RWPE1 (cell line): Measurements from ENCODE around the gene ZNF30.
"Not testable (repeated sequence)": the region's sequence is repeated elsewhere in the genome, so short reads cannot be mapped to it uniquely, and the experiment has no call there.

Source experiments
- CTCF ChIA-PET: fragments of 350-600 bp; sonication (Branson Sonifier 250); formaldehyde crosslinking; extraction: SDS; loops from one replicate; lab custom pipeline; 2021; lab: Yijun Ruan, JAX
- POLR2A ChIA-PET: fragments of 400-600 bp; formaldehyde crosslinking; extraction: SDS; loops from one replicate; lab custom pipeline; 2020; ENCODE audit warnings: antibody characterized with exemption; ENCODE audit not compliant: low non-redundant PET; lab: Yijun Ruan, JAX
- DNase-seq: peaks from one replicate; pipeline ENCODE4 v3.0.0; 2012; ENCODE audit warnings: low spot score
- H3K27ac ChIP-seq: fragments of 450-650 bp; 2 replicates; pipeline ENCODE4 v1.5.1; 2017
- TF ChIP-seq, protein P1 (sequence below): fragments of 450-650 bp; conservative IDR thresholded peaks from 2 replicates; pipeline ENCODE4 v1.5.1; 2017; ENCODE audit warnings: low read depth, mild to moderate bottlenecking

The ZNF30 gene

DNA sequence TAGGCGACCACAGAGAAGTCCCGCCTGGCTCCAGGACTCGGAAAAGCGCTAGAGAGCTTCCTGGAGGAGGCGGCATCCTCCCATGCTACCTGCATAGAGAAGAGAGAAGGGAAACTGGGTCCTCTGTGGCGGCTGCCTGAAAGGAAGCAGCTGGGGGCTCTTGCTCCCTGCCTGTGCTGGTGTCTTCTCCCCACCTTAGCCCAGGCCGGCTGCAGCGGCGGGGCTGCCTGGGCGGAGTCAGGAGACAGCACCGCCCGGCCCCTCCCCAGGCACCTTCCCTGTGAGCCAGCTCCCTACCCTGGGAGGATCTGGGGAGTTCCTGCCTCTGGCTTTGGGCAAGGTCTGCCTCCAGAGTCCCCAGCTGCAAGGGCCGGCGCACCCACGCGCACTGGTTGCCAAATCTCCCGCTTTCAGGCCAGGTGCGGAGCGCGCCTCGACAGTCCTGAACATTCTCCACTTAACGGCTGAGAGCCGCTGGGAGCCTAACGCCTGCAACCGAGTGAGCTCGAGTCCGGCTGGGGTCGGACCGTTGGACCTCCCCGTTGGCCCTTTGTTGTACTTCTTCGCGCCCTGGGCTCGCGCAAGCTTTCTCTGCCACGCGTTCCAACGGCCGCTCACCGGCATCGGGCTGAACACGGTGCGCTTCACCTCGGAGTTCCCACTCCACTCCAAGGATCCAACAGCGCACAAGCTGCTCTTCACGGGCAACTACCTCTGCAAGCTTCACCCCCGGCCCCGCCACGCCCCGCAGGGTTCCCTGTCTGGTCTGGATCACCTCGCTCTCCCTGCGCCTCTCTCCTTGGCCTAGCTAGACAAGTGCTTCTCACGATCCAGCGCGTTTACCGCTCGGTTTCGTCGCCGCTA, 21.8 kb upstream of the ZNF30 start:
- ChIA-PET CTCF (interaction anchor here (0.9 kb wide), 1 partner anchor 68 kb away, joined by 3 read pairs; no protein-coding TSS in a partner anchor), POLR2A (no interaction called here)
- no peak overlapping the region for H3K27ac ChIP-seq
- no peak for DNase-seq
- TF ChIP-seq, protein P1, sequence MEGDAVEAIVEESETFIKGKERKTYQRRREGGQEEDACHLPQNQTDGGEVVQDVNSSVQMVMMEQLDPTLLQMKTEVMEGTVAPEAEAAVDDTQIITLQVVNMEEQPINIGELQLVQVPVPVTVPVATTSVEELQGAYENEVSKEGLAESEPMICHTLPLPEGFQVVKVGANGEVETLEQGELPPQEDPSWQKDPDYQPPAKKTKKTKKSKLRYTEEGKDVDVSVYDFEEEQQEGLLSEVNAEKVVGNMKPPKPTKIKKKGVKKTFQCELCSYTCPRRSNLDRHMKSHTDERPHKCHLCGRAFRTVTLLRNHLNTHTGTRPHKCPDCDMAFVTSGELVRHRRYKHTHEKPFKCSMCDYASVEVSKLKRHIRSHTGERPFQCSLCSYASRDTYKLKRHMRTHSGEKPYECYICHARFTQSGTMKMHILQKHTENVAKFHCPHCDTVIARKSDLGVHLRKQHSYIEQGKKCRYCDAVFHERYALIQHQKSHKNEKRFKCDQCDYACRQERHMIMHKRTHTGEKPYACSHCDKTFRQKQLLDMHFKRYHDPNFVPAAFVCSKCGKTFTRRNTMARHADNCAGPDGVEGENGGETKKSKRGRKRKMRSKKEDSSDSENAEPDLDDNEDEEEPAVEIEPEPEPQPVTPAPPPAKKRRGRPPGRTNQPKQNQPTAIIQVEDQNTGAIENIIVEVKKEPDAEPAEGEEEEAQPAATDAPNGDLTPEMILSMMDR = no peak

DNA sequence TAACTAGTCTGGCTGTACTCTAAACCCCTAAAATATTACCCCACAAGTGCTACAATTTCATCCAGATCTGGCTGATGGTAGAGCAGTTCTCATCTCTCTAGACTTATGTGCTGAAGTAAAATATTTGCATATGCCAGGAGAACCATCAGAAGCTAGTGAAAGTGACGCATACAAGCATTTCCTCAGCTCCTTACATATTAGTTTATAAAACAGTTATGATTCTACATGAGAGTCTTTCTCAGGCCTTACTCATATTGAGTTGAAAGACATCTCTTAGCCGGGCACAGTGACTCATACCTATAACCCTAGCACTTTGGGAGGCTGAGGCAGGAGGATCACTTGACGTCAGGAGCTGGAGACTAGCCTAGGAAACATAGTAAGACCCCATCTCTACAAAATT, 15.9 kb upstream of the ZNF30 start:
- ChIA-PET POLR2A (no interaction called here), CTCF (no interaction called here)
- H3K27ac ChIP-seq = no peak overlapping the region
- TF ChIP-seq, protein P1 = no peak
- no peak for DNase-seq

DNA sequence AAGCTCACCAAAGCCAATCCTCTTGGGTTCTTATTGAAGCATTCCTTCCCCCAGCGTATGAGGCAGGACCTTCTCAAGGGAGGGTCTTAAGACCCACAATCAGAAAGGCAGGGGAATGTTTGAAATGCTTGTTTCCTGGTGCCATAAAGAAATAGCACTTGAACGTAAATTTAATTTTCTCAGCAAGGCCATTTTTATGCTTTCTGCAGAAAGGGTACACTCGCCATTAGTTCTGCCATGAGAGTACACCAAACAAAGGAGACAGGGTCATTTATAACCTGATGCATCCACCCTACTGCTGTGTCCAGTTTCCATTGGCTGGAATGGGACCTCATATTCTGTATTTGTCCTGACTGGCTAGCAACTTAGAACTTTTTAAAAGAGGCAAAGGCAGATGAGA, 9.6 kb upstream of the ZNF30 start:
- H3K27ac ChIP-seq, CTCF ChIA-PET, DNase-seq, POLR2A ChIA-PET: not testable (repeated sequence)

DNA sequence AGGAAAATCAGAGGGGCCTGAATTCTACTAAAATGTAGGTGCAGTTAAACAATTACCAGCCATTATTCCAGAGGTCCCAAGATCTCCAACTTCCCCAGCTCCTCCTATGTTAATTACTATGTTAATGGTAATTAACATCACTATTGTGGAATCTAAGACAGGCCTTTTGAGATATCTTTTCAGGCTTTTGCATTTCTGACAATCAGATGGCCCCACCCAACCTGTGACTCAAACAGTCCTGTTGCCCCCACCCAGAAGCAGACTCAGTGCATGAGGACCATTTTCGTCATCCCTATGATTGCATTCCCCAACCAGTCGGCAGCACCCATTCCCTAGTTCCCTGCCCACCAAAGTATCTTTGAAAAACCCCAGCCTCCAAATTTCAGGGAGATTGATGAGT, 8.5 kb upstream of the ZNF30 start:
- ChIA-PET CTCF (no interaction called here), POLR2A (no interaction called here)
- no peak overlapping the region for H3K27ac ChIP-seq
- TF ChIP-seq, protein P1 = no peak
- DNase-seq = no peak

DNA sequence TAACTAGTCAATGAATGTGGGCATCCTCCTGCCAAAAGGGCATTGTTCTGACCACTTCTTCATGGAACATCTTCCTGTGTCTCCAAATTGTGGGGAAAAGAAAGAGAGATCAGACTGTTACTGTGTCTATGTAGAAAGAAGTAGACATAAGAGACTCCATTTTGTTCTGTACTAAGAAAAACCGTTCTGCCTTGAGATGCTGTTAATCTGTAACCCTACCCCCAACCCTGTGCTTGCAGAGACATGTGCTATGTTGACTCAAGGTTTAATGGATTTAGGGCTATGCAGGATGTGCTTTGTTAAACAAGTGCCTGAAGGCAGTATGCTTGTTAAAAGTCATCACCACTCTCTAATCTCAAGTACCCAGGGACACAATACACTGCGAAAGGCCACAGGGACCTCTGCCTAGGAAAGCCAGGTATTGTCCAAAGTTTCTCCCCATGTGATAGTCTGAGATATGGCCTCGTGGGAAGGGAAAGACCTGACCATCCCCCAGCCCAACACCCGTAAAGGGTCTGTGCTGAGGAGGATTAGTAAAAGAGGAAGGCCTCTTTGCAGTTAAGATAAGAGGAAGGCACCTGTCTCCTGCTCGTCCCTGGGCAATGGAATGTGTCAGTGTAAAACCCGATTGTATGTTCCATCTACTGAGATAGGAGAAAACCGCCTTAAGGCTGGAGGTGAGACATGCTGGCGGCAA, 6.5 kb upstream of the ZNF30 start:
- not testable (repeated sequence) for H3K27ac ChIP-seq, DNase-seq

DNA sequence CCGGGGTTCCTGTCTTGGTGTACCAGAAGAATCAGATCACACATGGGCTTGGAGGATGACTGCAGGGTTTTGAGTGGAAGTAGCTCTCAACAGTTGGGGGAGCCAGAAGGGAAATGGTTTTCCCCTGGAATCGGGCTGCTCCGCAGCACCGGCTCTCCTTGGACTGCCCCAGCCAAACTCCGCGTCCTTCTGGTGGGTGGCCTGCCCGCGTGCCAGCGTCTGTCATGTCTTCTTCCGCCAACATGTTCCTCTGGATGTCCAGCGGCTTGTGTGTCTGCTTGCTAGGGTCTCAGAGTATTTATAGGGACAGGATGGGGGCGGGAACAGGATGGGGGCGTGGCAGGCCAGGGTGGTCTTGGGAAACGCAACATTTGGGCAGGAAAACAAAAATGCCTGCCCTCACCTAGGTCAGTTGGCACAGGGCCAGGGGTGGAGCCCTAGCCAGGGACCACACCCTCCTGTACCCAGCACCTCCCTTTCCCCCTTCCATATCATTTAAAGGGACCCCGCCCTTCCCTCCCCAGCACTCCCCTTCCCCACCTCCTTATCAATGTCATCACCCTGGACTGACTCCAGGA, 1.3 kb upstream of the ZNF30 start:
- H3K27ac ChIP-seq = no peak overlapping the region
- ChIA-PET CTCF (interaction anchor here (0.6 kb wide), 1 partner anchor 566 kb away, joined by 3 read pairs; no protein-coding TSS in a partner anchor), POLR2A (no interaction called here)
- TF ChIP-seq, protein P1 = no peak
- DNase-seq = no peak

More for the DNA sequence above, 6.5 kb upstream of the ZNF30 start:
- CTCF ChIA-PET, POLR2A ChIA-PET: not testable (repeated sequence)

DNA sequence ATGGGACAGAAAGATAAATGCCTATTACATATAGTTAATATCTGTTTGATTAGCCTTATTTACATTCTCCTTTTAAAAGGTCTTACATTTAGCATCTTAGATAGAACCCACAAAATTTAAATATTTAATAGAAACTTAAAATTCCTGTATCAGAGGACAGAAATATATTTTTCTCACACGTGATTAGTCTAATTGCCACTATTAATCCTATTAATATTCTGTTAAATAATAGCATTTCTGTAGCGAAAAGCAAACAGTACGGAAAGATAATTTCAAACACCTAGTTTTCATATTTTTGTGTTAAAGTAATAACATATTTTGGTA, 380 bp upstream of the ZNF30 start:
- ChIA-PET POLR2A (interaction anchor here (1.0 kb wide), 1 partner anchor 194 kb away, joined by 3 read pairs; no protein-coding TSS in a partner anchor), CTCF (interaction anchor here (0.6 to 0.7 kb wide), 2 partner anchors 208 to 281 kb away, joined by 4 to 6 read pairs; no protein-coding TSS in a partner anchor)
- DNase-seq = no peak
- TF ChIP-seq, protein P1 = no peak
- peak overlapping the region; percentile 79; the same call in 1 of the 2 replicates for H3K27ac ChIP-seq
